UCSD-AML1 (cell line): Measurements from ENCODE around the gene CYP11A1.

Experiments used
- DNase-seq: peaks from one replicate; lab custom pipeline; 2025; ENCODE audit not compliant: unreplicated experiment; lab: John Stamatoyannopoulos, UW

Gene CYP11A1

GRCh38 chr15:74306781-74307217 is 60.6 kb downstream of the CYP11A1 start:
- DNase-seq: no peak

GRCh38 chr15:74305687-74306086 is 61.8 kb downstream of the CYP11A1 start:
- no peak for DNase-seq

GRCh38 chr15:74304431-74304830 is 63.0 kb downstream of the CYP11A1 start:
- DNase-seq: no peak

- DNase-seq: no peak
Measured at GRCh38 chr15:74303741-74304309, 63.6 kb downstream of the CYP11A1 start.

GRCh38 chr15:74302821-74303359 is 64.6 kb downstream of the CYP11A1 start:
- DNase-seq: peak; percentile 41

GRCh38 chr15:74301583-74302361 is 65.7 kb downstream of the CYP11A1 start:
- DNase-seq: no peak

GRCh38 chr15:74300057-74300795 is 67.2 kb downstream of the CYP11A1 start:
- DNase-seq: no peak

GRCh38 chr15:74297887-74298286 is 69.6 kb downstream of the CYP11A1 start:
- no peak for DNase-seq

GRCh38 chr15:74295800-74296199 is 71.6 kb downstream of the CYP11A1 start:
- no peak for DNase-seq

GRCh38 chr15:74294010-74294409 is 73.4 kb downstream of the CYP11A1 start:
- DNase-seq: no peak

GRCh38 chr15:74293021-74293810 is 74.2 kb downstream of the CYP11A1 start:
- no peak for DNase-seq

- DNase-seq: peak; percentile 86
Measured at GRCh38 chr15:74291101-74292071, 76.1 kb downstream of the CYP11A1 start.

- no peak for DNase-seq
Measured at GRCh38 chr15:74290645-74291044, 76.8 kb downstream of the CYP11A1 start.

- DNase-seq: no peak
Measured at GRCh38 chr15:74289671-74290070, 77.8 kb downstream of the CYP11A1 start.
